HG03045 (cell line): Measurements from ENCODE around the gene GNAT2.

Source experiments
- ATAC-seq: cut with Tn5 transposase; IDR thresholded peaks from one replicate; pipeline ENCODE4 v1.9.1; 2021; ENCODE audit warnings: mild to moderate bottlenecking, moderate library complexity; ENCODE audit not compliant: unreplicated experiment

GNAT2 gene

DNA sequence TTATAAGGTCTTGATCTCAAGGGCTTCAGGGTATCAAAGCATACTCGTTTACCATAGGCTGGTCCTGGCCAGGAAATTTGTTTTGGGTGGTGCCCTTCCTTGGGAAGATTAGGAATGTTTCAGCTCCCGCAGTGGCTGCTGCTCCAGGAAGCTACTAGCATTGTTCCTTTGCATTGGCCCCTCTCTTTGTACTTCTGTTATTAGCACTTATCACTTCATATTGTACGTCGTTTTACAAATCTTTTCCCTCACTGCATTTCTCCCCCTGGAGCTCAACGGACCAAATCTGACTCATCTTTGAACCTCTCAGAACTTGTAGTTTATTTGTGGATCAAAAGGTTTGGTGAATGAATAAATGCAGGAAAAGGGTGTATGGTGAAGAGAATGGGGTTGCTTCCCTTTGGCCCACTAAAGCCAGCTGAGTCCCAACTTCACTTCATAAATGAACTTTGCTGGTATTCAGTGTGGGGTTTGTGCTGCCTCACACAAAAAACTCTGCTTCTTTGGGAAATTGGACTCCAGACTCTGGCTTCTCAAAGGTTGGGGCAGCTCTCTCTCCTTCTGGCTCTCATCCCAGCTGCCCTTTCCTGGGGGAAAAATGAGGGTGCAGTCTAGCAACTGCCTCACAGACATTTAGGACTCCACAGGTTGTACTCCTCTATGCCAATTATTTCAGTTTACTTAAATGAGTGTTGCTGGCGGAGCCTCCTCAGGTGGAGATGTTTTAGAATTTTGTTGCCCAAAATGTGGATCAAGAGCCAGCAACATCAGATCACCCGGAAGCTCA is 5.9 kb downstream of the GNAT2 start:
- no peak for ATAC-seq

GRCh38 chr1:109611308-109611990 is 8.0 kb downstream of the GNAT2 start:
- no peak for ATAC-seq

DNA sequence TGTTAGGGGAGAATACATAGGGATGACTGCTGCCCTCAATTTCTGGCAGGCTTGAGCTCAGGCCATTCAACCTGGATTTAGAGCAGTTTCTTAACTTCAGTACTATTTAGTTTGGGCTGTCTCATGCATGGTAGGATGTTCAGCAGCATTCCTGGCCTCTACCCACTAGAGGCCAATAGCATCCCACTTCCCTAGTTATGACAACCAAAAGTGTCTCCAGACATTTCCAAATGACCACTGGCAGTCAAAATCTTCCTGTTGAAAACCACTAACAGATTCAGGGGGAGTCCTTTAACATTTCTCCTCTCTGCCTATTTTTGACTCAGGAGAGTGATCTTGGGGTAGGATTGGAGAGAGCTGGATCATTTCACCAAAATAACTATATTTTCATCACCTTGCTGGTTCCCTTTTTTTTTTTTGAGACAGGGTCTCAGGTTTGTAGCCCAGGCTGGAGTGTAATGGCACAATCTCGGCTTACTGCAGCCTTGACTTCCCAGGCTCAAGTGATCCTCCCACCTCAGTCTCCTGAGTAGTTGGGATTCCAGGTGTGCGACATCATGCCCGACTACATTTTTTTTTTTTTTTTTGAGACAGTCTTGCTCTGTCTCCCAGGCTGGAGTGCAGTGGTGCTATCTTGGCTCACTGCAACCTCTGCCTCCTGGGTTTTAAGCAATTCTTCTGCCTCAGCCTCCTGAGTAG is 8.7 kb downstream of the GNAT2 start:
- ATAC-seq, result no peak

DNA sequence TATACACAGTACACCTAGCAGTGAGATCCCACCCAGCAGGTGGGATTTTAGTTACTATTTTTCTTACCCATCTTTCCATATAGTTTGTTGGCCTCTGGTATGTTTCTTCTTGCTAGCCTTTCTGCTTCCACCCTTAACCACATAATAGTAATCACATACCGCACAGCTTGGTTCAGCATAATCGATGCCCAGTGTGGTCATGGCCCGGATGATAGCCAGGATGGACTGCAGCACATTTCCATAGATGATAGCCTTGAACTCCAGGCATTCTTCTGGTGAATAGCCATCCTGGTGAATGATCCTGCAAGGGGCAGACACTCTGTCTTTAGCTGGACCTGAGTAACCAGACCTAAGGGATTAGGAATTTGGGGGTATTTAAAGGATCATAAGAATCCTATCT is 9.5 kb downstream of the GNAT2 start:
- ATAC-seq, result no peak

DNA sequence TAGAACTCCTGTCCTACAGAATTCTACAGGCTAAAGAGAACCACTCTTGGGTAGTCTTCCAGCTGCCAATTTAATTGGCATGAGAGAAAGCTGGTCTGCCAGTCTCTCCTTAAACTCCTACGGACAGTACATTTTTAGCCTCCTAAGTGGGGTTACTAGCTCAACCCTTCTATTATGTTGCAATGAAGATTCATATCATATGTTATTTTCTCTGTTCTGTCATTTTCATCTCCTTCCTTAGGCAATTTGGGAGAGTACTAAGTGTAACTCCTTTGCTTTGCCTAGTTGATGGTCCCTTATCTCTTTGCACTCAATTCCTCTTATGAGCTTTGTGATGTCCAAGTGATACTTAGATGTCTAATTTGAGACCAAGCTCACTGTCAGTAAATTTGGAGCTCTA is 14.0 kb downstream of the GNAT2 start:
- no peak for ATAC-seq

- no peak for ATAC-seq
Measured at GRCh38 chr1:109603229-109603628, 16.2 kb downstream of the GNAT2 start.

DNA sequence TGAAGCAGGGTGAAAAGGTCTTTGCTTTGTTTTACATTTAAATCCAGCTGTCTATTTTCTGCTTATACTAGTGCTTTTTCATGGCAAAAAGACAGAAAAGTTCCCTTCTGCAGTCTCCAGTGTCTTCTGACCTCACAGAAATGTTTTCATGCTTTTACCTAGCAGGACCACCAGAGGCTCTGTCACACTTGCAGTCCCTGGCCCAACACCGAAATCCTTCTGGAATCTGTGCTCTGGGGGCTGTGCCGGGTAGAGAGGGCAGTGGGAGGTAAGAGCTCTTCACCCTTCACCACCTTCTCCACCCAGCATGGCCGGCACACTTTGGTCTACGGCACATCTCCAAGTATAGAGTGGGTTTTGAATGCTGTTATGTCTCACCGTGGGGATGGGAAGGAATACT is 20.8 kb downstream of the GNAT2 start:
- no peak for ATAC-seq

DNA sequence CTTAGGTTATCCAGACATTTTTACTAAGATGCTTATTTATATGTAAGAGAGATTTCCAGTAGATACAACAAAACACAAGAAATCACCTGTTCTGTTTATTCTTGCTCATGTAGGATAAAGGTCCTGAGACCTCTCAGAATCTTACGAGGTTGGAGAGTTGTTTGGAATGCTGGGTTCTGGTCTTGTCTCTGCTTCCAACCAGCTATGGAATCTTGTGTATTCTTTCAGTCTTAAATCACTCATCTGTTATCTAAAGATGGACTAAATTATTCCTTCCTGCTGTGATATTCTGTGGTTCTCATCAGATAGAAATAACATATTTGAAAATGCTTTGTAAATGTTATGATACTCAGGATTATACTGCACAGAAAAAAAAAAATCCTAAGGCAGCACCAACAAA is 21.3 kb downstream of the GNAT2 start:
- ATAC-seq, result no peak

DNA sequence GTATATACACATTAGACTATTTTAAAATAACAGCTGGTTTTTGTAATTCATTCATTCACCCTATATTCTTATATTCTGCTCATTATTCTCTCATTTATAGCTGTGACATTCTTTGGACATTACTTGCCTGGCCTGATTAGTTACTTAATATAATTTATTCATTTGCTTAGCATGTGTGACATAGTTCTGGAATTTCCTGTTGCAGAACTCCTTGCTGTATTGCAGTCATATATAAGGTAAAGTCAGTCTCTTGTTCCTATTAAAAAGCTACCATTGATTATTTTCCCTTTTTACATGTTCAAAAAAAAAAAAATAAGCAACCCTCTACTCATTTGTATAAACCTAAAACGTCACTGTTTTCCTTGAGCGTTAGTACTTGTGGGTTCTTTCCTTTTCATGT is 23.9 kb downstream of the GNAT2 start:
- no peak for ATAC-seq

DNA sequence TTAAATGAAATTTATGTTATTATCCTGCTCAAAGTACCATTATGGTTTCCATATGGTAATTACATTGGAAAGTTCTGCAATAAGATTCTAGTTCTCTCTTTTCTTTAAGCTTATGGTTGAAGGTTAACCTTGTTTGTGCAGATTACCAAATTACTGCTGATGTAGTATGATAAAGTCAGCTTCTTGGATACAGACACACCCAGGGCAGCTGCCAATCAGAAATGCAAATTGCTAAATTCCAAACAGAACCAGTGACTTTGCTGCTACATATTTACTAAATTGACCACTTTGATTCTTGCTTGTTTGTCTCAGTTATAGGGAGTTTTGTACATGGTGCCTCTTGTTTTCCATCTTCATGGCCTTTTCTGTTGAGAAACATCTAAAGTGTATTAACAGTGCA is 26.5 kb downstream of the GNAT2 start:
- ATAC-seq, result no peak

DNA sequence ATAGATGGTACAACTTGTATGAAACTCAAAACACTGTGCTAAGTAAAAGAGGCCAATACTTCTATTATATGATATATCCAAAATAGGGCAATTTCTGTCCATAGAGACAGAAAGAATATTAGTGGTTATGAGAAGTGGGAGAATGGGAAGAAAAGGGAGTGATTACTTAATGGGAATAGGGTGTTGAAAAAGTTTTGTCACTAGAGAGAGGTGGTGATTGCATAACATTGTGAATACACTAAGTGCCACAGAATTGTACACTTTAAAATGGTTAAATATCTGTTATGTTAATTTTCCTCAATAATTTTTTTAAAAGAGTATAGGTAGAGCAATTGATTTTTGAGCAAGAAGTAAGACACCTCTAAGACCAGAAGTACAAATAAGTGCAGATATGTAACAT is 29.7 kb downstream of the GNAT2 start:
- no peak for ATAC-seq

DNA sequence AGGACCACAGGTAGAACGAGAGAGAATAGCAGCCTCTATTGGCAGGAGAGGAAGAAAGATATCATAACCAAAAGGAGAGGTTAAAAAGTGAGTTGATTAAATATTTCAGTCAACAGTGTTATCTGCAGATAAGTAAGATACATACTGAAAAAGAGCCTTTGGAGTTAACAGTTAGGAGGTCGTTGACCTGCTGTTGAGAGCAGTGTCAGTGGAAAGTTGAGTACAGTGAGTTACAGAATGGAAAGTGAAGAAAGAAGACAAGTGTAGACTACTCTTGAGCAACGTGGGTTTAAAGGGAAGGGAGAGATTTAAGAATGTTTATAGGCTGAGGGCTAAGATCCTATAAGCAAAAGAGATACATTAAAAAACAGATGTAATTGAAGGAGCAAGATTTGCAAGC is 30.2 kb downstream of the GNAT2 start:
- no peak for ATAC-seq

GRCh38 chr1:109586055-109586454 is 33.4 kb downstream of the GNAT2 start:
- no peak for ATAC-seq

DNA sequence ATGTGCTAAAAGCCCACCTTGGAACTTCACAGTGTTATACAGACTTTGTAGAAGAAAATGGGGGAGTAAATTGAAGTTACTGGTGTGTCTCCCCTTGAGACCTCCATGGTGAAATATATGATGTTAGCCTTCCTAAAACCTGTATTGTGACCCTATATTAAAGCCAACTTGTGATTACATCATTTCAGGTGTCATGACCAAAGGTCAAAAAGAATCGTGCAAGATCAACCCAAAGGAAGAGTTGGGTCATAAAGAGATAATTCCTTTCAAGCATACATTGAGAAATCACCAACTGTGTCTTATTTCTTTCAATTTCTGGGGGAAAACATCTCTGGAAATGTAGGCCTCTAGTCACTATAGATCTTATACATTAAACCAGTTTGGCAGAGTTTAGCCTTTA is 34.6 kb downstream of the GNAT2 start:
- ATAC-seq, result no peak

DNA sequence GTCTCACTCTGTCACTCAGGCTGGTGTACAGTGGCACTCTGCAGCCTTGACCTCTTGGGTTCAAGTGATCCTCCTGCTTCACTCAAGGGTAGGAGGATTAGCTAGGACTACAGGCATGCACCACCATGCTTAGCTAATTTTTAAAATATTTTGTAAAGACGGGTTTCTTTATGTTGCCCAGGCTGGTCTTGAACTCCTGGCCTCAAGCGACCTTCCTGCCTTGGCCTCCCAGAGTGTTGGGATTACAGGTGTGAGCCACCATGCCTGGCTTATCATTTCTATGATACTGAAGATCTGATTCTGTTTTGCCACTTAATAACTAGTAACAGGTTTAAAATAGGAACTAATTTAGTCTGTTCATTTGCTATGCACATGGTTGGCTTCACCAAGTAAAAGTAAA is 37.4 kb downstream of the GNAT2 start:
- no peak for ATAC-seq

GRCh38 chr1:109579491-109579890 is 39.9 kb downstream of the GNAT2 start:
- no peak for ATAC-seq

DNA sequence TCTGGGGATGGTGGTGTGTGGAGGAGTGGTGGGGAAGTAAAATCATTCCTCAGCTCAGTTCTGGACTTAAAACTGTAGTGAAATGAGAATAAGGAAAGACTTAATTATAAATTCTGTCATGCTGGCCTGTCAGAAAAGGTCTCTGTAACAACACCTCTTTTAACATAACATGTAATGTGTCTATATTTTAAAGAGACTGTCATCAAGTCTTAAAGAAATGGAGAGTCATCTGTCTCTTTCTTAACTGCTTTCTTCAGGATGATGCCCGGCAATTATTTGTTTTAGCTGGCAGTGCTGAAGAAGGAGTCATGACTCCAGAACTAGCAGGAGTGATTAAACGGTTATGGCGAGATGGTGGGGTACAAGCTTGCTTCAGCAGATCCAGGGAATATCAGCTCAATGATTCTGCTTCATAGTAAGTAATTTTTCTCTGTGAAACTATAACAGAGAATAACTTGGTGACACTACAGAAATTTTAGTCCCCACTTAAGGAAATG is 40.4 kb downstream of the GNAT2 start:
- ATAC-seq, result no peak

- ATAC-seq, result no peak
Measured at GRCh38 chr1:109573785-109574184, 45.6 kb downstream of the GNAT2 start.

DNA sequence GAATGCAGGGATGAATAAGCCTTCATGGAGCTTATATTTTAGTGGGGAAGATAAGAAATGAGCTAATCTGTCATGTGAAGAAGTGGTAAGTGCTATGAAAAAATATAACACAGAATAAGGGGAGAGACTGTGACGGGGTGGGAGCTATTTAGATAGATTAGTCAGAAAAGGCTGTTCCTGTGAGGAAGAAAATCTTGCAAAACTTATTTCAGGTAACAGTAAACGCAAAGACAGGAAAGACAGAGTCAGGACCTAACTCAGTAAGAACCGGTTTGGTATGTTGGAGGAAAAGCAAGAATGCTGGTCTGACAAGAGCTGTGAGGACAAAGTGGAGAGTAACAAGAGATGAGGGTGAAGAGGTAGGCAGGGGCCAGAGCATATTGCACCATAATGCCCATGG is 49.0 kb downstream of the GNAT2 start:
- no peak for ATAC-seq

GRCh38 chr1:109569323-109569722 is 50.1 kb downstream of the GNAT2 start:
- ATAC-seq, result no peak

GRCh38 chr1:109567877-109568672 is 51.3 kb downstream of the GNAT2 start:
- ATAC-seq, result no peak
